Measurements from ENCODE around the gene SNAI1.

Gene SNAI1

GRCh38 chr20:49989234-49990065 lies 6.7 kb downstream of the SNAI1 start:
- H3K4me2 ChIP-seq (ENCODE audit: insufficient read depth, low read length) = no peak overlapping the region
- H3K36me3 ChIP-seq (ENCODE audit: insufficient read depth, low read length) = no peaks in the 10 kb centered on the region
- no peaks in the 10 kb centered on the region for H3K79me2 ChIP-seq (ENCODE audit: insufficient read depth, low read length)
- no peak overlapping the region for H3K27ac ChIP-seq (ENCODE audit: low read length)
- peaks cover 2% of the 10 kb centered on the region for H3K27me3 ChIP-seq (ENCODE audit: insufficient read depth, low read length, poor library complexity)
- H3K9me3 ChIP-seq (ENCODE audit: insufficient read depth, low read length, severe bottlenecking) = no peaks in the 10 kb centered on the region
- ATAC-seq (ENCODE audit: insufficient read depth, low read depth) (no peak), DNase-seq (no peak)
- H3K9ac ChIP-seq (ENCODE audit: low read depth, low read length) = no peak overlapping the region
- H2AFZ ChIP-seq (ENCODE audit: low read depth, low read length) = no peak overlapping the region
- H3K4me3 ChIP-seq (ENCODE audit: low read depth in 1 of 2, low read length in 2 of 2) = no peak overlapping the region
- H3K4me1 ChIP-seq (ENCODE audit: insufficient read depth, low read length) = no peaks in the 10 kb centered on the region
- TF ChIP-seq EZH2 (IDR thresholded peaks at IDR 0.05; ENCODE audit: borderline replicate concordance, low read depth, low read length, severe bottlenecking) = no peak
- TF ChIP-seq CTCF (IDR thresholded peaks at IDR 0.05; ENCODE audit: borderline replicate concordance, extremely low read depth, low read length, poor library complexity, severe bottlenecking) = no peak
- no peaks in the 10 kb centered on the region for H4K20me1 ChIP-seq (ENCODE audit: insufficient read depth, low read length)

DNA sequence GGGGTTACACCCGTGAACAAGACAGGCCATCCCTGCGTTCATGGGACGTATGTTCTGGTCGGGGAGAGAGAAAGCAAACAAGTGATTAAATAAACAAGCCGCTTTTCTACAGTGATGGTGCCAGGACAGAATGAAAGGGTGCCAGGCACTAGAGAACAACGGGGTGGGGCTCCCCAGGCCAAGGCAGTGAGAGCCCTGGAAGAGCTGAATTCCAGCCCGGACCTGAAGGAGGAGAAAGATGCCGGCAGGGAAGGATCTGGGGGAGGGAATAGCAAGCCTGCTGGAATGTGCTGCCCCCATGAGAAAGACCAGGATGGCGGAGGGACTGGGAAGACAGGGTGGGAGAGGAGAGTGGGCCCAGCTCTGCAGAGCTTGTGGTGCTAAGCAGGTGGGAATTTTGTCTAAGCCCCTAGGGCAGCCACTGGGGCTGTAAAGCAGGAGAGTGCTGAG lies 7.5 kb downstream of the SNAI1 start:
- H3K4me1 ChIP-seq (ENCODE audit: insufficient read depth, low read length) = no peaks in the 10 kb centered on the region
- no peaks in the 10 kb centered on the region for H3K9me3 ChIP-seq (ENCODE audit: insufficient read depth, low read length, severe bottlenecking)
- H3K79me2 ChIP-seq (ENCODE audit: insufficient read depth, low read length) = no peaks in the 10 kb centered on the region
- no peak overlapping the region for H3K4me3 ChIP-seq (ENCODE audit: low read depth in 1 of 2, low read length in 2 of 2)
- no peak overlapping the region for H3K27ac ChIP-seq (ENCODE audit: low read length)
- H2AFZ ChIP-seq (ENCODE audit: low read depth, low read length) = no peak overlapping the region
- H4K20me1 ChIP-seq (ENCODE audit: insufficient read depth, low read length) = no peaks in the 10 kb centered on the region
- no peak overlapping the region for H3K9ac ChIP-seq (ENCODE audit: low read depth, low read length)
- H3K36me3 ChIP-seq (ENCODE audit: insufficient read depth, low read length) = no peaks in the 10 kb centered on the region
- H3K27me3 ChIP-seq (ENCODE audit: insufficient read depth, low read length, poor library complexity) = peaks cover 2% of the 10 kb centered on the region
- ATAC-seq (ENCODE audit: insufficient read depth, low read depth) = no peak
- no peak overlapping the region for H3K4me2 ChIP-seq (ENCODE audit: insufficient read depth, low read length)
- no peak for DNase-seq
- no peak for TF ChIP-seq CTCF (IDR thresholded peaks at IDR 0.05; ENCODE audit: borderline replicate concordance, extremely low read depth, low read length, poor library complexity, severe bottlenecking)
- TF ChIP-seq EZH2 (IDR thresholded peaks at IDR 0.05; ENCODE audit: borderline replicate concordance, low read depth, low read length, severe bottlenecking) = no peak

DNA sequence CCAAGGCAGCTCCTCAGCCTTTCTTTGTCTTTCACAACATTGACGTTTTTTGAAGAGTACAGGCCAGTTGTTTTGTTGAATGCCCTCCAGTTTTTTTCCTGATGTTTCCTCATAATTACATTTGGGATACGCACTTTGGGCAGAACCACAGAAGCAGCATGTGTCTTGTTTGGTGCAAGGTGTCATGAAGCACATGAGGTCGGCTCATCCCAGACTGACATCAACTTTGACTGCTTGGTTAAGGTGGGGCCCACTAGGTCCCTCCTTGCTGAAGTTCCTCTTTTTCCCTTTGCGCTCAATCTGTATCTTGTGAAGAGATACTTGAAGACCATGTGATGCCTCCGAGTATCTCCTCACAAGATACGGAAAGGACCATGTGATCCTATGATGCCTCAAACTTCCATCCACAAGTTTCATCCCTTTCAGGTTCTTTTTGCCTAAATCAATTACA lies 10.5 kb downstream of the SNAI1 start:
- no peak for ATAC-seq (ENCODE audit: insufficient read depth, low read depth)
- Histone ChIP-seq H3K9me3 (ENCODE audit: insufficient read depth, low read length, severe bottlenecking) (no peaks in the 10 kb centered on the region), H3K9ac (ENCODE audit: low read depth, low read length) (no peak overlapping the region), H4K20me1 (ENCODE audit: insufficient read depth, low read length) (no peaks in the 10 kb centered on the region), H3K4me3 (ENCODE audit: low read depth in 1 of 2, low read length in 2 of 2) (no peak overlapping the region), H3K27me3 (ENCODE audit: insufficient read depth, low read length, poor library complexity) (peaks cover 2% of the 10 kb centered on the region), H3K36me3 (ENCODE audit: insufficient read depth, low read length) (no peaks in the 10 kb centered on the region), H2AFZ (ENCODE audit: low read depth, low read length) (no peak overlapping the region), H3K4me2 (ENCODE audit: insufficient read depth, low read length) (no peak overlapping the region), H3K27ac (ENCODE audit: low read length) (no peak overlapping the region), H3K4me1 (ENCODE audit: insufficient read depth, low read length) (no peaks in the 10 kb centered on the region), H3K79me2 (ENCODE audit: insufficient read depth, low read length) (no peaks in the 10 kb centered on the region)
- TF ChIP-seq EZH2 (IDR thresholded peaks at IDR 0.05; ENCODE audit: borderline replicate concordance, low read depth, low read length, severe bottlenecking) (no peak), CTCF (IDR thresholded peaks at IDR 0.05; ENCODE audit: borderline replicate concordance, extremely low read depth, low read length, poor library complexity, severe bottlenecking) (no peak)
- DNase-seq = no peak

Data from DND-41 (cell line).